DND-41 (cell line): Measurements from ENCODE around the gene PIH1D1.

ENCODE experiments used
- EZH2 ChIP-seq: IDR thresholded peaks from 3 replicates; pipeline ENCODE4 v1.6.1; 2012; ENCODE audit warnings: borderline replicate concordance, low read depth, mild to moderate bottlenecking, moderate library complexity, low read length, inconsistent platforms; ENCODE audit not compliant: severe bottlenecking
- TF ChIP-seq, protein P1 (sequence below): IDR thresholded peaks from 2 replicates; pipeline ENCODE4 v1.5.1; 2012; ENCODE audit warnings: borderline replicate concordance, low read length, moderate library complexity, mild to moderate bottlenecking; ENCODE audit not compliant: poor library complexity, severe bottlenecking; ENCODE audit errors: extremely low read depth

DNA sequence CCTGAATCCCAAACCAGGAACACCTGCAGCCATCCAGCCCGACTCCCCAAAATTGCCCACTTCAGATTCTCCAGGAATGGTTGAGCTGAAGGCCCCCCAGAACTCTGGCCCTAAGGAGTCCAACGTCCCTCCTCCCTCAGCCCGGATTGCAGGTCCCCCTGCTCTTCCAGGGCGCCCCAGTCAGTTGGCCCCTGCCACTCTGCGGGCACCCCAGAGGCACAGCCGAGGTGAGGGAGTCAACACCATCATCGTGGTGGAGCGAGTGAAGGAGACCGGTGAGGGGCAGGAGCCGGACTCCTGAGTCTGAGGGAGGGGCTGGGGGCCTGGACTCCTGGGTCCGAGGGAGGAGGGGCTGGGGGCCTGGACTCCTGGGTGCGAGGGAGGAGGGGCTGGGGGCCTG lies 24.3 kb downstream of the PIH1D1 start:
- TF ChIP-seq, protein P1, sequence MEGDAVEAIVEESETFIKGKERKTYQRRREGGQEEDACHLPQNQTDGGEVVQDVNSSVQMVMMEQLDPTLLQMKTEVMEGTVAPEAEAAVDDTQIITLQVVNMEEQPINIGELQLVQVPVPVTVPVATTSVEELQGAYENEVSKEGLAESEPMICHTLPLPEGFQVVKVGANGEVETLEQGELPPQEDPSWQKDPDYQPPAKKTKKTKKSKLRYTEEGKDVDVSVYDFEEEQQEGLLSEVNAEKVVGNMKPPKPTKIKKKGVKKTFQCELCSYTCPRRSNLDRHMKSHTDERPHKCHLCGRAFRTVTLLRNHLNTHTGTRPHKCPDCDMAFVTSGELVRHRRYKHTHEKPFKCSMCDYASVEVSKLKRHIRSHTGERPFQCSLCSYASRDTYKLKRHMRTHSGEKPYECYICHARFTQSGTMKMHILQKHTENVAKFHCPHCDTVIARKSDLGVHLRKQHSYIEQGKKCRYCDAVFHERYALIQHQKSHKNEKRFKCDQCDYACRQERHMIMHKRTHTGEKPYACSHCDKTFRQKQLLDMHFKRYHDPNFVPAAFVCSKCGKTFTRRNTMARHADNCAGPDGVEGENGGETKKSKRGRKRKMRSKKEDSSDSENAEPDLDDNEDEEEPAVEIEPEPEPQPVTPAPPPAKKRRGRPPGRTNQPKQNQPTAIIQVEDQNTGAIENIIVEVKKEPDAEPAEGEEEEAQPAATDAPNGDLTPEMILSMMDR, result no peak
- no peak for TF ChIP-seq EZH2
